NAMALWA (cell line): ENCODE data around the gene EDC3.
"Not testable (repeated sequence)": the region's sequence is repeated elsewhere in the genome, so short reads cannot be mapped to it uniquely, and the experiment has no call there.

ENCODE experiments used
- DNase-seq: peaks from one replicate; pipeline ENCODE4 v3.0.0-alpha.2; 2015; ENCODE audit warnings: low spot score

Gene EDC3, protein sequence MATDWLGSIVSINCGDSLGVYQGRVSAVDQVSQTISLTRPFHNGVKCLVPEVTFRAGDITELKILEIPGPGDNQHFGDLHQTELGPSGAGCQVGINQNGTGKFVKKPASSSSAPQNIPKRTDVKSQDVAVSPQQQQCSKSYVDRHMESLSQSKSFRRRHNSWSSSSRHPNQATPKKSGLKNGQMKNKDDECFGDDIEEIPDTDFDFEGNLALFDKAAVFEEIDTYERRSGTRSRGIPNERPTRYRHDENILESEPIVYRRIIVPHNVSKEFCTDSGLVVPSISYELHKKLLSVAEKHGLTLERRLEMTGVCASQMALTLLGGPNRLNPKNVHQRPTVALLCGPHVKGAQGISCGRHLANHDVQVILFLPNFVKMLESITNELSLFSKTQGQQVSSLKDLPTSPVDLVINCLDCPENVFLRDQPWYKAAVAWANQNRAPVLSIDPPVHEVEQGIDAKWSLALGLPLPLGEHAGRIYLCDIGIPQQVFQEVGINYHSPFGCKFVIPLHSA

DNA sequence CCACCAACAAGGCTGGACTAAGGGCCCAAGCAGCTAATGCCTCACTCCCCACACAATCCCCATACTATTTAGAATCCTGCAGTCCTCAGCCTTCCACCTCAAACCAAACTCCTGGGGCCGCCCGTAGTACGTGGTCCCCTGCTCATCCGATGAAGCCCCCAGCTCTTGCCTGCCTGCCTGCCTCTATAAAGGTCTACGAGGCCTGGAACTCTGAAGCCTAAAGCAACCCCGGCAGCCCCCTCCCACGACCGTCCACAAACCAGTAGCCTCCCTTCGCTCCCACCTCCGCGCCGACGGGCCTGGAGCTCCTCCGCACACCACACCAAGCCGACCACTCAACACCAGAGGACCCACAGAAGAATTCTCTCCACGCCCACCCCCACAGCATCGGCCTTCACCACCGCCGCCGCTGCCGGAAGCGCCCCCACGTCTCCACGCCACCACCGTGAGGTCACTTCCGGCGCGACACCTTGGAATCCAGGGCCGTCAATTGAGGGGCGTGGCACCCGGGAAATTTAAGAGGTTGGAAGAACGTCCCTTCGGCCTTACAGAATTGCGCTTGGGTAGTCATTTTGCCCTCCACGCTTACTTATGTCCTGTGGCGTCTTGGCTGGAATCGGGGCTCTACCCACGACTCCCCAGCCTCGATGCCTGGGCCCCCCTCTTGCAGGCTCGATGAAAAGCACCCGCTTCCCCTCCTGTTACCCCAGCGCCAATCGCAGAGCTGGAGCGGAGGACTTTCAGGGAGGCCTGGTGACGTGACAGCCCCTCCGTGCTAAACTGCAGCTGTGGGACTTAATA, at the start of gene EDC3:
Gene EDC3 (minus strand): TSS at position 428 of the 801 bp plus-strand sequence. CDS start 20,900 bp downstream, outside the sequence.
- DNase-seq = peak; percentile 94

GRCh38 chr15:74742422-74742821, 46.6 kb upstream of the EDC3 start:
- DNase-seq = no peak

DNA sequence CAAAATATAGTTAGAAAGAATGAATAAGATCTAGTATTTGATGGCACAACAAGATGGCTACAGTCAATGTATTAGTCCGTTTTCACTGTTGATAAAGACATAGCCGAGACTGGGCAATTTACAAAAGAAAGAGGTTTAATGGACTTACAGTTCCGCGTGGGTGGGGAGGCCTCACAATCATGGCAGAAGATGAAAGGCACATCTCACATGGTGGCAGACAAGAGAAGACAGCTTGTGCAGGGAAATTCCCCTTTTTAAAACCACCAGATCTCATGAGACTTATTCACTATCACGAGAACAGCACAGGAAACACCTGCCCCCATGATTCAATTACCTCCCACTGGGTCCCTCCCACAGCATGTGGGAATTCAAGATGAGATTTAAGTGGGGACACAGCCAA, 42.4 kb upstream of the EDC3 start:
- peak; percentile 47 for DNase-seq

DNA sequence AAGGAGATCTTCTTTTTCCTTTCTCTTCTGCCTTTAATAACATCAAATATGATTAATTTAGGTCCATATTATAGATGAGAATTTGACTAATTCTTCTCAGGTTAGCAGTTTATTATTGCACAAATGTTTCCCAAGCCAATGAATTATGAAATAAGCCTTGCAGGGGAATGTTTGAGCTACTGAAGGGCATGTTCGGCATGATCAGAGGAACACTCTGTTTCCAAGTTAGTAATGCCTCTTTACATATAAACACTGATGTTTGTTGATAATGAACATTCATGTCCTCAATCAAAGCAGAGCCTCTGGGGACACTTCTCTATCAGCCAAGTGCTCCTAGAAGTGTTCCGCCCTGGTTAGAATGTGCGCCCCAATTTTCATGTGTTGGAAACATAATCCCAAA, 39.5 kb upstream of the EDC3 start:
- no peak for DNase-seq

GRCh38 chr15:74733269-74733668, 37.4 kb upstream of the EDC3 start:
- no peak for DNase-seq

DNA sequence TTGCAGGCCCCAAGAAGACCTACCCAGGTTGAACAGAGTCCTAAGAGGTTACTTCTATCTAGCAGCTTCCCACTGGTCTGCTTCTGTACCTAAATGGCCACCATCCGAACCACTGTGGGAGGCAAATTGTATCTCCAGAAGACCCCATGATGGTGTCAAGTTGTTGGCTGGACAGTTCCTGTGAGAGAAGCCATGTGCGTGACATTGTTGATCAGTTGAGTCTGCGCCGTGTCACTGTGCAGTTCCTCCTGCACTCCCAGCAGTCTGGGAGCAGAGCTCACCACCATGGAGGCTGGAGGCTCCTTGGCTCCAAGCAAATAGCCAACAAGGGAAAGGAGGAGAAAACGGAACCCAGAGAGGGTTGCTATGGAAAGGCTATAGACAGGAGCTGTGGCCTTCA, 37.0 kb upstream of the EDC3 start:
- no peak for DNase-seq

DNA sequence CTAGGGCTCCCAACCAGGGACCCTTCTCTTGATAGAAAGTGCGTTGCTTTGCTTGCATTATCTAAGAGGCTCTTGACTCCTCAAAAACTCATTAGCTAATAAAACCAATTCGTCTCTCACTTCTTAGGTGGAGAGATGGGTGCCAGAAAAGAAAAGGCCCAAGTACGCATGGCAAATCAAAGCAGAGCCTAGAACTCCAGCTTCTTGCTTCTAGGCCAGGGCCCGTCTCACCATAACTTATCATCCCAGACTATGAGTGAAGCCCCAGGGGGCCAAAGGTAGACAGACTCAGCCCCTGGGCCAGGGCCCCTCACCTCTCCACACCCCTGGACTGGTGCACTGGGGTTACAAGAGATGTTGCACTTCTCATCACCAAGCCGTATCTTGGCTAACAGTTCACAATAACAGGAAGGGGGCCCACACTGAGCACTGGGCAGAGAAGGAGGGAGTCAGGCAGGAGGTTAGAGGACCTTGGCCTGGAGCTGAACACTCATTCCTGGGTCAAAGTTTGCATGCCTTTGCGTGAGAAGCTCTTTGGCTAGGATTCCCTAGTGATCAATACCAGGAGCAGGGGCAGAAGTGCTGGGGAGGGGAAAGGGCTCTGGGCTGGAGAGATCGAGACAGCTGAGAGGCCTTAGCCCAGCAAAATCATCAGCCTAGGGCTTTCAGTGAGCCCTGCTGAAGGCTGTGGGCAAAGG, 34.9 kb upstream of the EDC3 start:
- no peak for DNase-seq

DNA sequence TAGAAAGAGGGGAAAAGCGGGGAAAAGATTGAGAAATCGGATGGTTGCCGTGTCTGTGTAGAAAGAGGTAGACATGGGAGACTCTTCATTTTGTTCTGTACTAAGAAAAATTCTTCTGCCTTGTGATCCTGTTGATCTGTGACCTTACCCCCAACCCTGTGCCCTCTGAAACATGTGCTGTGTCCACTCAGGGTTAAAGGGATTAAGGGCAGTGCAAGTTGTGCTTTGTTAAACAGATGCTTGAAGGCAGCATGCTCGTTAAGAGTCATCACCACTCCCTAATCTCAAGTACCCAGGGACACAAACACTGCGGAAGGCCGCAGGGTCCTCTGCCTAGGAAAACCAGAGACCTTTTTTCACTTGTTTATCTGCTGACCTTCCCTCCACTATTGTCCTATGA, 33.5 kb upstream of the EDC3 start:
- not testable (repeated sequence) for DNase-seq

DNA sequence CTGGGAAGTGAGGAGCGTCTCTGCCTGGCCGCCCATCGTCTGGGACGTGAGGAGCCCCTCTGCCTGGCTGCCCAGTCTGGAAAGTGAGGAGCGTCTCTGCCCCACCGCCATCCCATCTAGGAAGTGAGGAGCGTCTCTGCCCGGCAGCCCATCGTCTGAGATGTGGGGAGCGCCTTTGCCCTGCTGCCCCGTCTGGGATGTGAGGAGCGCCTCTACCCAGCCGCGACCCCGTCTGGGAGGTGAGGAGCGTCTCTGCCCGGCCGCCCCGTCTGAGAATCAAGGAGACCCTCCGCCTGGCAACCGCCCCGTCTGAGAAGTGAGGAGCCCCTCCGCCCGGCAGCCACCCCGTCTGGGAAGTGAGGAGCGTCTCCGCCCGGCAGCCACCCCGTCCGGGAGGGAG, 32.9 kb upstream of the EDC3 start:
- DNase-seq = not testable (repeated sequence)

DNA sequence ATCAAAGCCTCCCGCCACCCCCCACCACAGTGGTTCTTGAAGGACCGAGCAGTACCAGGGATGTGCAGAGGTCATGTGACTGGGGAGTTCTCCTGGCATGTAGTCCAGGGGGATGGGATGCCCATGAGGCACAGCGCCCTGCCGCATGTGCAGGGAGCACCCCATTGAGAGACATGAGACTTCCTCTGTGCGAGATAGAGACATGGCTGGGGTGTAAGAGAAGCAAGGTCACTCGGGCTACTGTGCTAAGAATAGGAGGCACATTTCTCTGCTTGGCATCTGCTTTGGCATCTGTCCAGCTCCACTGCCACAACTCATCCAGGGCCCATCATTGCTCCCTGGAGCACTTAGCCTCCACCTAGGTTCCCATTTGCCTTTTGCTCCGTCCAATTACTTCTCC, 31.9 kb upstream of the EDC3 start:
- DNase-seq = no peak

GRCh38 chr15:74726774-74727164, 30.9 kb upstream of the EDC3 start:
- no peak for DNase-seq

DNA sequence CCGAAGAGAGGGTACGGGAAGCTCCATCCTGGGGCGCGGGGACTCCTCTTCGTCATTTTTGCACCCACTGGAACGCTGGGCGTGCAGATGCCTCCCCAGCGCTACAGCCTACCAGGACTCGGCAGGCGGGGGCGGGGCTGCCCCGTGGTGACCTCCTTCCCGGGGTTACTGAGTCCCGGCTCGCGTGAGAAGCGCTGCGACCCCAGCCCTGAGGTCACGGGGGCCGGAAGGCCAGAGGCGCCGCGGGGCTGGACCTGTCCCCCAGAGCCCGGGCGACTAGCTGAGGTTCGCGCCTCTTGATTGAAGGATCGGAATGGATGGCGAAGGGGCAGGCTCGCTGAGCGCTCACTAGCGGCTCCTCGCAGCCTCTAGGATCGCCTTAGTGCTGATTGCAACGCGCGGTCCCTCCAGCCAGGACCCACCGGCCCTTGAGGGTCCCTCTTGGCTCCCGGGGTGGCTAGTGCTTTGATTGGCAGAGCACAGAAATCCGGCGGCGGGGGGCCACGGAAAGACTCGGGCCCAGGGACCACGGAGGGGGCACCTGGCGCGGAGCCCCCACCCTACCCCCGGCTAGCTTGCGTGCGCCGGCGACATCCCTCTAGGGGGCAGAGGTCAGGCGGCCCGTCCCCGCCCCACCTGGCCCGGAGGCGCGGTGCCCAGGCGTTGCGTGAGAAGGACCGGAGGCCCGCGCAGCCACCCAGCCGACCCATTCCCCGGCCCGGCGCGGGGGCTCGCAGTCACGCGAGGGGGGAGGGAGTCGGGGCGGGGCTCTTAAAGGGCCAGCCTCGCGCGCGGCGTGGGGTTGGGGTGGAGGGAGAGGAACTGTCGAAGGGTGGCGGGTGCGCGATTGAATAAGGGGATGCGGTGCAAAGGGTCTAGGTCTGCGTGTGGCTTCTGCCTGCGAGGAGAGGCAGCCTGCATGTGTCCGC, 30.3 kb upstream of the EDC3 start:
- no peak for DNase-seq

DNA sequence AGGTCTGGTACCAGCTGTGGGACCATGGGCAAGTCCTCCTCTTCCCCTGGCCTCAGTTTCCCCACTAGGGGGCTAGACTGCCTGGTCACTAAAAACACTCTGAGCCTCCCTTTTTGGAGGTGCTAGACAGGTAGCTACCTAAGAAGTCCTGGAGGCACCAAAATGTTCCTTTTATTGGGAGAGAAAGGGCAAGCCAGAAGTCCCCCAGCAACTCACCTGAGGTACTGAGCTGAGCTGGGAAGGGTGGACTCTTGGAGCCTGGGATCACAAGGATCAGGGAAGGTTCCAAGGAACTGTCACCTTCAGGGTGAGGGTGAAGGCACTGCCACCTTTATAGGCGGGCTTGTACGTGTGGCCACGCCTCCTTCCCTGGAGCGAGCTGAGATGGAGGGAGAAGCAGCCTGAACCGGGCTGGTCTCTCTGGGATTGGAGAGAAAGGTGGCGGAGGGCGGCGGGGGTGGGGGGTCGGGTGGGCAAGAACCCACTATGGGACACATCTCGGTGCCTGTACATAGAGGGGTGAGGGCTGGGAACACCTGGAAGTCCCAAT, 29.5 kb upstream of the EDC3 start, which contains the start of gene CYP1A1:
Gene CYP1A1 (minus strand): TSS at position 304 of the 550 bp plus-strand sequence. CDS start 2,431 bp downstream, outside the sequence.
- DNase-seq = no peak

DNA sequence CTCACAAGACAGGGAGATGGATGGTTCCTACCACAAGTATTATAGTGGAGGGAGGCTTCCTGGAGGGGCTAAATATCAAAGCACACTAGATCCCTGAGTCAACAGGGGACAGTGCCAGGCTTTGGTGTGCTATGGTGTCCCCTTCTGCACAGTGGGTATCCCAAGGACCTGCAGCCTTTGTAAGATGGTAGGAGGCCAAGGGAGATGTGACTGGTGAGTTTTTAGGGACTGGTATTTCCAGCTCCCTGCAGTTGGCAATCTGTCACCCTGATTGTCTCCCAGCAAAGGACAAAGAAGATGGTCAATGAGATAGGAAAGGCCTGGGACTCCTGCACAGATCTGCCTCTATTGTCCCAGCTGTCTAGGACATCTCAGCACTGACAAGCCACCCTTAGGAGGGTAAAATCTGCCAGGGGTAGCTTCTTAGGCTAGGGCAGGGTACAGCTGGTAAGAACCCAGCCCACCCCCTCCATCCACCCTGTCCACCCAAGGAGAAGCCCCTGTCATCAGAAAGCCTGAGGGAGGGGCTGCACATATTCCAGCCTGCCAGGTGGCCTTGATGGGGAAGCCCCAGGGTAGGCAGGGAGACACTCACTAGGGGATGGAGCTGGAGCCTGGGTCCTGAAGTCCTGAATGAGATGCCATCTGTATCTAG, 28.9 kb upstream of the EDC3 start:
- DNase-seq = no peak

DNA sequence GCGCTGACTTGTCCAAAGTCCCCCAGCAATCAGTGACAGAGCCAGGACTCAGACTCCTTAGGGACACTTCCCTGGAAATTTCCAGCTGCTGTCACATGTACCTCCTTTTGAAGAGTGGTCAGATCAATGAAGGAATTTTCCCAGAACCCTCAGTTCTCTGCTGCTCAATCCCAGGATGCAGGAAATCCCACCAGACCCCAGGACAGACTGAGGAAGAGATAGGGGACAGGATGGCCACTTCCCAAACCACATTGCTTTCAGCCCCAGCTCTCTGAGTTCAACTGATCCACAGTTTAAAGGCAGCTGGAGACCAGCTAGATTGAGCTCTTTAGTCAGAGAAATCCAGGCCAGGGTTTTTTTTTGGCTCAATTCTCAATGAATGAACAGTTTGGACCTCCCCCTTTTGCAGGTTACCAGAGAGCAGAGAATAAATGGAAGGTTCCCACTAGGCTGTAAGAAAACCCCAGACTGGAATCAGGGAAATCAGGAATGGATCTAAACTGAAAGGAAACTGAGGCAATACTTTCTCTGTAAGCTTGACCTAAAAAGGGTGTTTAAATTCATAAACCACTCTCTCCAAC, 28.0 kb upstream of the EDC3 start:
- peak; percentile 66 for DNase-seq

- DNase-seq = no peak
These were observed 27.4 kb upstream of the EDC3 start for GRCh38 chr15:74723187-74723586.

DNA sequence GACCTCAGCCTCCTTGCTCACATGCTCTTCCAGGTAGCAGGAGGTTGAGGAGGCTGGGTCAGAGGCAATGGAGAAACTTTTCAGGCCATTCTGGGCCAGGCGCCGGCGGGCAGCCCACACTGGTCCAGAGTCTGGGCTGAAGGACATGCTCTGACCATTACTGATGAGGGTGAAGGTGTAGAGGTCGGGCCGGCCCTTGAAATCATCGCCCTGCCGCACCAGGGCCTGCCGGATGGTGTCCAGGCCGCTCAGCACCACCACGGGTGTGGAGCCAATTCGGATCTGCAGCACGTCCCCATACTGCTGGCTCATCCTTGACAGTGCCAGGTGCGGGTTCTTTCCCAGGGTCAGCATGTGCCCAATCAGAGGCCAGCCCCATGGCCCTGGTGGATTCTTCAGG, 26.8 kb upstream of the EDC3 start:
- no peak for DNase-seq

- DNase-seq = no peak
These were observed 20.8 kb upstream of the EDC3 start for GRCh38 chr15:74716651-74717050.

DNA sequence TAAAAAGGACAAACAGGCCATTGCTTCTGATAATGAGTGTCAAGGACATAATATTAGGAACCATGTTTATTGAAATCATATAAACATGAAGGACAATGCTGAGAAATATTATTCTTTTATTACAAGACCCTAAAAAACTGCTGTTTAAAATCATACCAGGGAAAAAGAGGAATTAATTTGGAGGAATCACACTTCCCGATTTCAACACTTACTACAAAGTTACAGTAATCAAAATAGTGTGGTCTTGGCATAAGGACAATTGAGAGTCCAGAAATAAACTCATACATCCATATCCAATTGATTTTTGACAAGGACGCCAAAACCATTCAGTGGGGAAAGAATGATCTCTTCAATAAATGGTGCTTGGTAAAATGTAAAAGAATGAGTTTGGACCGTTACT, 16.5 kb upstream of the EDC3 start:
- DNase-seq = no peak
